ENCODE measurements around the gene CDKAL1.
"Not testable (repeated sequence)": the region's sequence is repeated elsewhere in the genome, so short reads cannot be mapped to it uniquely, and the experiment has no call there.

CDKAL1 gene

DNA sequence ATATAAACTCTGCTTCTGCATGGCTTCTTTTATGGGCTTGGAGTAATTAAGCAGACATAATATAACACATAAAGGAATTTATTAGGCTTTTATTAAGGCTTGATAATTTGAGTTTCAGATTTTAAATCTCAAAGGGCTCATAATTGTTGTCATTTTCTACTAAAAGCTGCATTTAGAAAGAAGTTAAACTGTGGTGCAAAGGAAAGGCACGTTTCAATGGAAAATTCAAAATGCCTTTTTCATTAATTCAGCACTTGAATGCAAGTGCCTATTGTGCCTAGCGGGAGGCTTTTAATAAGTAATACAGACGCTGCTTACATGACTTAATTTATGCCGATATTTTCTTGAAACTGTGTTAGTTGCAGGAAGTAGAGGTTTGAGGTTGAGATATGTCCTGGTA lies 627.5 kb downstream of the CDKAL1 start:
- DNase-seq: no peak

DNA sequence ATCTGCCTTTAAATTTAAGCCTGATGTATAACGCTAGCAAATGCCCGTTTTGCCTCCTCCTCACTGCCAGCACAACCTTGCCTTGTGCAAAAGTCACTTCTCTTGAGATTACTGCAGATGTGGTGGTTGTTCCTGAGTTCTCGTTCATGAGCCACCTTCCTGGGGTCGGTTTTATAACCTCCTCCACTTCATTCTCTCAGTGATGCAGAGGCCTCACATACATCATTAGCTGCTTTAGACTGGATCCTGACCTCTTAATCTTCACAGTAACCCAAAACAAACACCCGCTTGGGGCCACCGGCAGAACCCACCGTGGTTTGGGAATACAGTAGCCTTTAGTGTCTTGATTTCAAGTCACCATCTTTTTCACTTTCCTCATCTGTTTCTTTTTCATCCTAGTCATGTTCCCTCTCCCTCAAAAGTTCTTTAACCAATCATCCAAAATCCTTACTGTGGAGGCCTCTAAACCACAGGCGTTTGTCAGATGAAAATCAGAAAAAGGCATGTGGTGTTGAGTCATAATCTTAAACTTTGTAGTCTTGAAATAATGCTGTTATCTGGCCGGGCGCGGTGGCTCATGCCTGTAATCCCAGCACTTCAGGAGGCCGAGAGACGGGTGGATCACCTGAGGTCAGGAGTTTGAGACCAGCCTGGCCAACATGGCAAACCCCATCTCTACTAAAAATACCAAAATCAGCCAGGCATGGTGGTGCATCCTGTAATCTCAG lies 629.0 kb downstream of the CDKAL1 start:
- no peak for DNase-seq

DNA sequence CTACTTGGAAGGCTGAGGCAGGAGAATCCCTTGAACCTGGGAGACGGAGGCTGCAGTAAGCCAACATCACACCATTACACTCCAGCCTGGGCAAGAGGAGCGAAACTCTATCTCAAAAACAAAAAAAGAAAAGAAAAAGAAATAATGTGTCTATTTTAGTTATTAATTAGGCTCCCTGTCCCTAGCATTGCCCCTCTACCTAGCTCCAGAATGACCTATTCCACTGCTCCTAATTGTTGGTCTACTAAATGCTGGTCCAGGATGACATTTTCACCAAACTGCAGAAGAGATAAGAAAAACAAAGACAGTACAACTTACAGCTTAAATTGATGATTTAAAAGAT lies 629.6 kb downstream of the CDKAL1 start:
- DNase-seq: no peak

DNA sequence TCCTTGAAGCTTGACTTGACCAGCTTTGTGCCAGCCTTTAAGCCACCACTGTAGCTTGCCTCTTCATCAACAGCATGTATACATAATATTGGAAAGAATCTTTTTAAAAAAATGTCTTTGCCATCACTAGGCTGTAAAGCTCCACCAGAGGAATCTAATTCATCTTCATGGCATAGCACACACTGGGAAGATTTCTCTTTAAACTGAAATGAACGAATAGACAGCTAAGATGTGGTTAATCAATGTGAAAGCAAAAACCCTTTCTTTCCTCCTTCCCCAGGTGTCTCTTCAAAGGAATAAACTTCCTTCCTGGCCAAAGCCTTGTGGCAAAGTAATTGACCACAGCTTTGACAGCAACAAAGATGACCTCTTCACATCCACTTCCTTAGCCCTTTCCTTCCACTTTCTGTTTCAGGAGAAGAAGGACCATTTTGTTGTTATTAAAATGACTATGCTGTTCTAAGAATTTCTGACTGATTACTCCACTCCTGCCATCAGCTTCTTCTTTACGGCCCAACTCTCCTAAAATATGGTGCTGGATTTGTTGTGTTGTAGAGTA lies 630.6 kb downstream of the CDKAL1 start:
- no peak for DNase-seq

DNA sequence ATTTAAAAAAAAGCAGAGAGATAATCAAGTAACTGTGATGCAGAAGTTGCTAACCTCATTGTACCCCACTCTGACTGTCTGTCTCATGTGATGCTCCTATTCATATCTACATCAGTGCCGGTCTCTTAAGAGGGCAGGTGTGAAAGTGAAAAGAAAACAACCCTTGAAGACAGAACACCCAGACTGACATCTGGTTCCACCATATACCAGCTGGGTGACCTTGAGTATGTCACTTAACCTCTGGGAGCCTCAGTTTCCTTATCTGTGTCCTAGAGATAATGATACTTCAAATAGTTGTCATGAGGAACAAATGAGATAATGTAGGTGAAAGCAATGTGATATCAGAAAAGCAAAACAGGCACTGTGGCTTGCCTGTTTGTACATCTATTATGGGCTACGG lies 632.5 kb downstream of the CDKAL1 start:
- no peak for DNase-seq

DNA sequence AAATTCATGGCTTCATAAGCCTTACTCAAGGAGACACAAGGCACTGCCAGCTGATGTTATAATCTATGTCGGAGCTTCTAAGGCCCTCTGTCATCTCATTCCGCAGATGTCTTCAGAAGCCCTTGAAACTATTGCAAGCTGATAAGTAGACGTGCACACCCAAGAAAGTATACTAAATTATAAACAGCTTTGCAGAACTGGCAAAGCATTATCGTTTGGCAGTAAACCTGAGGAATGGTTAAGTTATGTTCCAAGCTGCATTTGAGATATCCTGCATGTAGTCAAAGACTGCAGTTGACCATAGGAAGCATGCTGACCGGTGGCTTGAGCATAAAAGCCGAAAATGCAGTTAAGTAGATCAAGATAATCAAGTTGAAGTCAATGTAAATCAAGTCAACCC lies 633.5 kb downstream of the CDKAL1 start:
- no peak for DNase-seq

DNA sequence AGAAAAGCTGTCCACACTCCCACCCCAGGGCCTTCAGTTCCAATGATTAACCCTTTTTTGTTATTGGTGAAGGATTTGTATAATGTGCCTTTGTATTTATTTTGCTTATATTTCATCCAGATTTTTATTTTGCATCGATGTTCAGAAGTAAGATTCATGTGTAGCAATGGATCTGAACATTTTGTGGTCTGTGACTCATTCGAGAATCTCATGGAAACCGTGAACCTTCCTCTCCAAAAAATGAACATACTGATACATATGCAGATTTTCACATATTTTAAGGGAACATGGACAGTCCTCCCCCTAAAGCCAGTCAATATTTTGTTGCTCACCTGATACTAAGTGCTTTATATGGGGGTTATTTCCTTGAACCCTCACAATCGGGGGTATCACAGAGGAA lies 637.5 kb downstream of the CDKAL1 start:
- no peak for DNase-seq

DNA sequence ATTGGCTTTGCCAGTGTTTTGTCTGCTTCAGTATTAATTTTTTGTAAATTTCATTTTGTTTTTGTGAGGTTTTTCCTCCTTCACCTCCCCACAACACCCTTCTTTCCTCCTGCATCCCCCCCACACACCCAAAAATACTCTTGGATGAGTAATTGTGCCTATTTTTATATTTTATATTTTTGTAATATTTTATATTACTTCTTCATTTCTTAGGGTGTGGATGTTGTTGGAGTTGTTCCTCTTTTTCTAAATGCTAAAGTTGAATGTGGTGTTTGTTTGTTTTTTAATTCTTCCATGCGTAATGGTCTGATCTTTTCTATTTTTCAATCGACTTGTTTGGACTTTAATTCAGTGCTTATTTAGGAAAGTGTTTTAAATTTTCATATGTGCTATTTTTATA lies 638.8 kb downstream of the CDKAL1 start:
- DNase-seq: no peak

DNA sequence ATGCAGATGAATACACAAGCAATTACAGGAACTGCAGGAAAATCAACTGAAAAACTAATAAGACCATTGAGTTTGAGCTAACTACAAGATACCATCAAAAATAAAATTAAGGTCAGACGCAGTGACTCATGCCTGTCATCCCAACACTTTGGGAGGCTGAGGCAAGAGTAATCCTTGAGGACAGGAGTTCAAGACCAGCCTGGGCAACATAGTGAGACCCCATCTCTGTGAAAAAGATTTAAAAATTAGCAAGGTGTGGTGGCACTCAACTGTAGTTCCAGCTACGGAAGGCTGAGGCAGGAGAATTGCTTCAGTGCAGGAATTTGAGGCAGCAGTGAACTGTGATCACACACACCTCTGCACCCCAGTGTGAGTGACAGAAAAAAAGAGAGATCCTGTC lies 639.4 kb downstream of the CDKAL1 start:
- DNase-seq: no peak

DNA sequence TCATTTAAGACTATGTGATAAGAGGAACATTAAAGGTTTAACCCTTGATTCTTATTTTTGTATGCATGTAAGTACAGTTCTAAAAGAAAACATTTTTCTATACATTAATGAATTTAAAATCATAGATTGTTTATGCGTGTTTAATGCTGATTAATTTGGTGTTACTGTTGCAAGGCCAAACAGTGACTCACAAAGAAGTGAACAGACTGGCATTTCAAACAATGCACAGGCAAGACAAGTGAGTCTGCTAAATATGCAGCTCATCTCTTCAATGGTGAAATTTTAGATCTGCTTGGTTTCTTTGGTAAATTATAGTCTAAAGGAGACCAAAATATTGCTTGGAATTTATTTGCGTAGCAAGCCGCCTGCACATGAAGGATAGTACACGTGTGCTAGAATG lies 641.9 kb downstream of the CDKAL1 start:
- no peak for DNase-seq

DNA sequence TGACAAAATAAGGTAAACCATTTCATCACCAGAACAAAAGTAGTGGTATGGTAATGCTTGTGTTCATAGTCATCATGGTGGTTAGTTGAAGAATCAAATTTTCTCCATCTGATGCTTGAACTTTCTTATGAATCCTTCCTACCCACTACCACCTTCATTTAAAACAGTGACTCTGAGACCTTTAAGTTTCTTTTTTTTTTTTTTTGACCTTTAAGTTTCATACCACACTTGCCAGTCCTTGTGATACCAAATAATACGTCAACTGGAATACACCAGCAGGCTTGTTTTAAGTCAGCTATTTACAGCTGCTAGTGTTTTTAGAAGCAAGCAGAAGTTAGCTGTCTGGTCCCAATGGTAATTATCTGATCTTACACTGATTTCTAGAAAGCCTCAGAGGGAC lies 645.9 kb downstream of the CDKAL1 start:
- DNase-seq: no peak

DNA sequence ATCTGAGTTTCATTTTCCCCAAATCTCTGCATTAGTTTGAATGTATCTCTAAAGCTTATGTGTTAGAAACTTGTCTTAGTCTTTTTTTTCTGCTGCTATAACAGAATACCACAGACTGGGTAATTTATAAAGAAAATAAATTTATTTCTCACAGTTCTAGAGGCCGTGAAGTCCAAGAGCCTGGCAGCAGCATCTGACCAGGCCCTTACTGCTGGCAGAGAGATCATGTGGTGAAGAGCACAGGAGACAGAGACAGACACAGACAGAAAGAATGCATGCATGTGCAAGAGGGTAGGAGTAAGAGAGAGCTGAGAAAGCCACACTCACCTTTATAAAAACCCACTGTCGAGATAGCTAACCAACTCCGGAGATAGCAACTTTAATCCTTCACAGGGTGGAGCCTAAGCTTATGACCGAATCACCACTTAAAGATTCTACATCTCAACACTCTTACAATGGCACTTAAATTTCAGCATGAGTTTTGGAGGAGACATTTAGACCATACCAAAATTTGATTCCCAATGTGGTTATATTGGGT lies 646.6 kb downstream of the CDKAL1 start:
- no peak for DNase-seq

DNA sequence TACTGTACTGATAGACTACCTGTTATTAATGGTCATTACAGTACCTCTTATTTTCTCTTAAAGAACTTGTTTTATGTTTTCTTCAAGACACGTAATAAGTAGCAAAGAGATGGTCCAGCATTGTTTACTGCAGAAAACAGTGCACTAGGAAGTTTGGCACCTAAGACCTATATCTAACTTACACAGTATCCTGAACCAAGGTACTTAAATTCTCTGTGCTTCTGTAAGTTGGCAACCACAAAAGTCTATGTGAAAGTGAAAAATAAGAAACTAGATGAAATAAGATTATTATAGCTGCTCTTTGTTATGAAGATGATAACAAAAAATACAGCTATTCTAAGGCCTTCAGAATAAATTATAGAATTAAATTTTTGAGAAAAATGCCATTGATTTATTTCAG lies 647.6 kb downstream of the CDKAL1 start:
- no peak for DNase-seq

DNA sequence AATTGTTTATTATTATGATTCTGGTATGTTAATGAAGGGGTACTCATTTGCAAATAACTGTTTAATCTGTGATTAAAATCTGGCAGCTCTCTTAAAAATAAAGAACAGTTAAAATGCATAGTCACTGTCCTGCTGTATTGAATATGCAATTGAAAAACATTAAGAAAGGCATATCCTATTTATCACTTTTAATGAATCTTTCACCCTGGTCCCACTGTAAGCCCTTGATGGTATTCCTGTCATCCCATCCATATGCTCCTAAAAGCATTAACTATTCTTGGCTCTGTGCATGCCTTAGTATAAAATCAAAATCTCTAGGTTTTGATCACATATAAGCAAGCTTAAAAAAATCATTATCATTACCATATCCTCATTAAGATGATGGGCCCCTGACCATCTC lies 648.3 kb downstream of the CDKAL1 start:
- no peak for DNase-seq

DNA sequence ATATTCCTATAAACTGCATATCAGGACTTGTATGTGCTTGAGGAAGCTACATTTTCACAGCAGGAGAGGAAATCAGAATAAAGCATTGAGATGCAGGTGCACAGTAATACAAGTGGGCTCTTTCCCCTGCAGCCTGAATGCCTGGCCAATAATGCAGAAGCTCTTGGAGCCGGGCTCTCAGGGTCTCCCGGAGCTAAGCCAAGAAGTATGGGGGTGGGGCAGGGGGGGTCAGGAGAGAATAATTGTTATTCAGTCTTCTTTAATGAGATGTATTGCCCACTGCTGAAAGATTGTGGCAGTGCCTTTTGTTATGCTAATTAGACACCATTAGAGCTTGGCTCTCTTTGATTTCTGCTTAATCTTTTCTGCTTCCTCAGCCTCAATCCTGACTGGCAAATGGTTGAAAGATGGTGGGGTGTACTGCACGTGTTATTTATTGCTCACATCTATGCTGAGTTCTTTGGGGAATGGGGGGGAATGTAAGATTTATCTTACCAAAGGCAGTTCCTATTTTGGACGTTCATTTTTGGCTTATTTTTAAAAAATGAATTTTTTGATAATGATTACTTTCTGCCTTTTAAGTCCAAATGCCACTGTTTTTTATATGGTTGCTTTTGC lies 651.7 kb downstream of the CDKAL1 start:
- no peak for DNase-seq

DNA sequence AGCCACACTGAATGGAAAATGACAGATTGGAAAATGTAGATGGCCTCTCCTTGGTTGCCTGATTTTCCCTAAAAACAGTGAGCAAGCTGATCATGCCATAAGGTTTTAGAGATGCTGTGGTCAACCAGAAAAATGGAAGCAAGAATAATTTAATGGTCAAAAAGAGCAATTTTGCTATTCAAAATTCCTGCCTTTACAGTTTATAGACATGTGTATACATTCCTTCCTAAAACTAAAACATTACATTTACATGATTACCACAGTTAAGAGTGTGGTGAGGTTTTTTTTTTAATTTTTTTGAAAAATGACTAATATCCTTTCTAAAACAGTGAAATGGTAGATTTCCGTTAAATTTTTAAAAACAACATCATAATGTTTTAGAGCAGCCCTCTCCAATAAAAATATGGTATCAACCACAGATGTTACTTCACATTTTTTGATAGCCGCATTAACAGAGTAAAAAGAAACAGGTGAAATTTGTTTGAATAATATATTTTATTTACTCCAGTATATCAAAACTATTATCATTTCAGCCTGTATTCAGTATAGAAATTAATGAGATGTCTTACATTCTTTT lies 652.3 kb downstream of the CDKAL1 start:
- no peak for DNase-seq

DNA sequence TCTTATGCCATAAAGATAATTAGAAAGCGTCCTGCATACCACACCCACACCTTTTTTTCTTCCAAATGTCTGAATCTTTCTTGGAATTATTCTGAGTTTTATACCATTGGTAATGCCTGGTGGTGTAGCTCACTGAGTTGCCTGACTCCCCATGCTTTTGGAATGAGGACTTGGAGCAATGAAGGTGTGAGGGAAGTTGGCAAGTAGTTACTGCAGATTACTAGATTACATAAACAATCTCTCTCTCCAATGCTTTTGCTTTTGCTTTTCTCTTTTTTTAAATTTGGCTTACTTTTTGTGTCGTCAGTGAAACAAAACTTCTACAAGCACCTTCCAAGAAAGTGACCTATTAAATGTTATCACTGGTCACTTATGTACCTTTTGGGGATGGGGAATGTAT lies 653.2 kb downstream of the CDKAL1 start:
- DNase-seq: no peak

DNA sequence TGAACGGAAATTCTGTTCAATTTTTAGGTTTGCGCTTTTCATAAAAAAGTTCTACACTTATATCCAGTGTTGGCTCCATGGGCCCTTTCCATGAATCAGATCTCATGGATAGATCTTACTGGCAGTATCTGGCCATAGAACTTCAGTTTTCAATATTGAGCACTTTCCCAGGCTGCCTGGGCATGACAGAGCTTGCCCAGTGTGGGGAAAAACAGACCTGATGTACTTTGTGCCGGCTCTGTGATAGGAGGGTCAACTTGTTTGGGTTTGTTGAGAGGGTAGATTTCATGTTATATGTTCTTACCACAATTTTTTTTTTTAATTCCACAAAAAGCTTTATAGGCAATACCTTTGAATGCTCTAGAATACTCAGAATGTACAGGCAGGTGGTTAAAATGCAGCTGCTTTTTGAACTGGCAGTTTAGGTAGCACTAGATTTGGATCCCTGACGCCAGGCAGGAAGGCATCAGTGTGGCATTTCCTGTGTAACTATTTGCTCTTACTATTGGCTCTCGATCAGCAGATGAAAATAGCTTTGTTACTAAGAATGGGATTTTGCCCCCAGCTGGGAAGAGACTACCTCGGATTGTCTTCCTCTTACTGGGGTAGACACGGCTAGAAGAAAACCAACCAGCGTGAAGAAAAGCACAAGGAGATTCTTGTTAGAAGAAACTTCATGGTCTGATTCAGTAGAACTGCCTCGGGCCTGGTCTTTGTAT lies 654.4 kb downstream of the CDKAL1 start:
- DNase-seq: no peak

DNA sequence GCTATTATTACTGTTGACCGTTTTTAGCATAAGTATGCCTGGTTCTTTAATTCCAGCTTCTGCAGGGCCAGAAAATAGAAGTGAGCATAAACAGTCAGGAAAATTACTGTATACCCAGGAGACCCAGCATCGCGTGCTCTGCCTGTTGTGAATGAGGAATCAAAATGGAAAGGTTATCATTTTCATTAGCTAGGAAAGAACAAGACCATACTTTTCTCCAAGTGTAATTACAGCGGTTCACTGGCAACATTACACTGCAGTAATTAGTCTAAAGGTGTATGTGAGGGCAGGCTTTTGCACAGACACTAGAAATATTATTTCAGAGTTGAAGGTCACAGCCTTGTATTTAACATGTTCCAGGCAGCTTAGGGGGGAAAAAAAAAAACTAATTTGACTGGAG lies 655.5 kb downstream of the CDKAL1 start:
- no peak for DNase-seq

DNA sequence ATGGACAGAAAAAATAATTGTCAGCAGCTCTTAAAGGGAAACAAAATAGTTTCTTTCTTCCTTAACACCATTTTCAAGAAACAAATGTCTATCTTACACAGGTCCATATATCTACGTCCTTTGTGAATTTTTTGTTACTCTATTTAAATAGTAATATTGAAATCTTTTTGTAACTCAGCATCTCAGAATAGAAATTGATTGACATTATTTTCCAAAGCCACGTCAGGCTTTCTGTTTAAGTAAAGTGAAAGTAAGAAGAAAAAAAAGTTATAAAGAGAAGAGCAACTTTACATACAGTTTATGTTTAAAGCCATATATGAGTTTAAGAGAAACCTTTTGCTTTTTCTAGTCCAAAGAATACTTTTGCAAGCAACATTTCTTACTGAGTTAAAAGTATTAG lies 656.4 kb downstream of the CDKAL1 start:
- no peak for DNase-seq

DNA sequence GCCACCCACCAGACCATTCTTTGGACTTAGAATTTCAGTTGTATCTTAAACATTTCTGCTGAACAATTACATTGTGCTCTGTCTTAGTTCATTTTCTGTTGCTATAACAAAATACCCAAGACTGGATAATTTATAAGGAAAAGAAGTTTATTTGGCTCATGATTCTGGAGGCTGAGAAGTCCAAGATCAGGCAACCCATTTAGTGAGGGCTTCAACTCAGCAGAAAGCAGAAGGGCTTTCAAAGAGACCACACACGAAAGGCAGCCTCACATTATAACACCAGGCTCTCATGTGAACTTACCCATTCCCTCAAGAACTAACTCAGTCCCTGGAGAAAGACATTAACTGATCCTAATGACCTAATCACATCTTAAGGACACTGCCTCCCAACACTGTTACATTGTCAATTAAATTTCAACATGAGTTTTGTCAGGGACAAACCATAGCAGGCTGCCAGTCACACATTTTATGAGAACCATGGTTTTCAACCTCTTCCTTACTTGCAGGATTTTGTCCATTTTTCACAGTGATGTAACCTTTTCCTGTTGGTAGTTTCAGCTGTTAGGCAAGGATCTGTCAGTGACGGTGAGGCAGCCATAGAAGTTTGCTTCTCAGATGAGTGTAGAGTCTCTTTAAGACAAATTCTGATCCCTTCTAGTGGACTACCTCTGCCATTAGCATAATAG lies 659.7 kb downstream of the CDKAL1 start:
- DNase-seq: no peak

DNA sequence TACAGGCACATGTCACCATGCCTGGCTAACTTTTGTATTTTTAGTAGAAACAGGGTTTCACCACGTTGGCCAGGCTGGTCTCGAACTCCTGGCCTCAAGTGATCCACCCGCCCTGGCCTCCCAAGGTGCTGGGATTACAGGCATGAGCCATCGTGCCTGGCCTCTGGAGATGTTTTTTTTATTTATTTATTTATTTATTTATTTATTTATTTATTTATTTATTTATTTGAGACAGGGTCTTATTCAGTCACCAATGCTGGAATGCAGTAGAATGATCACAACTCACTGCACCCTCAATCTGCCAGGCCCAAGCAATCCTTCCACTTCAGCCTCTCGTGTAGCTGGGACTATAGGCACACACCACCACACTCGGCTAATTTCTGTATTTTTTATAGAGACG lies 661.0 kb downstream of the CDKAL1 start:
- not testable (repeated sequence) for DNase-seq
